Measurements from ENCODE around the gene NOTO.
"Not testable (repeated sequence)": the region's sequence is repeated elsewhere in the genome, so short reads cannot be mapped to it uniquely, and the experiment has no call there.

The NOTO gene

DNA sequence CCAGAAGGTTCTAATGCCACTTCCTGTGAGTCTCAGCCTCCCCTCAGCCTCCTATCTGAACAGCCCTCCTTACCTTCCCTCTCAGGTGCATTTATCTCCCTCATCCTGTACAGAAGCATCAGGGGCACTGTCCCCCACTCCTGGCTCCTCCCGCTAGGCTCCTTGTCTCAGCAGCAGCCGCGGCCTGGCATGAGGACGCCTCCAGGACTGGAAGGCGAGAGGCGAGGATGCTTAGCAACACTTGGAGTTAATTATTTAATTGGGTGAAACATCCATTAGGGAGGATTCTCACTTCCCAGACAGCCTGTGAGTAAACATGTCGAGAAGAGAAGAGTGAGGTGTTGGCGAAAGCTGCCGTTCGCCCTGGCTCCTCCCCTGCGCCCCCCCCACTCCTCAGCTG is 36.4 kb upstream of the NOTO start:
- WGBS (ENCODE audit: extremely low coverage, insufficient coverage, insufficient read length): no CpG with 5 or more reads among the region's 11 CpGs
- DNase-seq; H3K79me2 ChIP-seq (ENCODE audit: control insufficient read depth, insufficient read depth, low read length, poor library complexity); H3K36me3 ChIP-seq (ENCODE audit: control insufficient read depth in 1 of 2, insufficient read depth in 2 of 2, low read length in 2 of 2); H4K8ac ChIP-seq (ENCODE audit: low read depth, low read length); H2BK120ac ChIP-seq (ENCODE audit: insufficient read depth, low read length, poor library complexity); H3K14ac ChIP-seq (ENCODE audit: low read length); H3K4me2 ChIP-seq (ENCODE audit: low read length); H3K79me1 ChIP-seq (ENCODE audit: low read length); H3K18ac ChIP-seq (ENCODE audit: low read length); H3K4me1 ChIP-seq (ENCODE audit: control insufficient read depth in 1 of 2, insufficient read depth in 2 of 2, low read length in 2 of 2); H2BK5ac ChIP-seq (ENCODE audit: low read depth, low read length, poor library complexity); H4K12ac ChIP-seq (ENCODE audit: low read depth, low read length); H2AK5ac ChIP-seq (ENCODE audit: low read length); H3K27me3 ChIP-seq (ENCODE audit: insufficient read depth, low read length); H3K4ac ChIP-seq (ENCODE audit: low read depth, low read length); H3K4me3 ChIP-seq (ENCODE audit: low read depth, low read length); H3K9me3 ChIP-seq (ENCODE audit: insufficient read depth, low read depth, low read length); H2AFZ ChIP-seq (ENCODE audit: insufficient read depth, low read length, poor library complexity); H2BK12ac ChIP-seq (ENCODE audit: low read length); H4K91ac ChIP-seq (ENCODE audit: low read depth, low read length); H3K9ac ChIP-seq (ENCODE audit: low read length); H3K23ac ChIP-seq (ENCODE audit: low read length); H3K27ac ChIP-seq (ENCODE audit: low read depth, low read length): not testable (repeated sequence)

- no CpG with 5 or more reads among the region's 8 CpGs for WGBS (ENCODE audit: extremely low coverage, insufficient coverage, insufficient read length)
- H2AFZ ChIP-seq (ENCODE audit: insufficient read depth, low read length, poor library complexity); H4K91ac ChIP-seq (ENCODE audit: low read depth, low read length); H3K4ac ChIP-seq (ENCODE audit: low read depth, low read length); H4K12ac ChIP-seq (ENCODE audit: low read depth, low read length); H2BK120ac ChIP-seq (ENCODE audit: insufficient read depth, low read length, poor library complexity); H3K4me3 ChIP-seq (ENCODE audit: low read depth, low read length); DNase-seq; H3K79me2 ChIP-seq (ENCODE audit: control insufficient read depth, insufficient read depth, low read length, poor library complexity); H3K14ac ChIP-seq (ENCODE audit: low read length); H2BK12ac ChIP-seq (ENCODE audit: low read length); H3K18ac ChIP-seq (ENCODE audit: low read length); H3K27ac ChIP-seq (ENCODE audit: low read depth, low read length); H3K4me2 ChIP-seq (ENCODE audit: low read length); H2AK5ac ChIP-seq (ENCODE audit: low read length); H3K9me3 ChIP-seq (ENCODE audit: insufficient read depth, low read depth, low read length); H3K23ac ChIP-seq (ENCODE audit: low read length); H4K8ac ChIP-seq (ENCODE audit: low read depth, low read length); H3K27me3 ChIP-seq (ENCODE audit: insufficient read depth, low read length); H2BK5ac ChIP-seq (ENCODE audit: low read depth, low read length, poor library complexity); H3K79me1 ChIP-seq (ENCODE audit: low read length); H3K36me3 ChIP-seq (ENCODE audit: control insufficient read depth in 1 of 2, insufficient read depth in 2 of 2, low read length in 2 of 2); H3K4me1 ChIP-seq (ENCODE audit: control insufficient read depth in 1 of 2, insufficient read depth in 2 of 2, low read length in 2 of 2); H3K9ac ChIP-seq (ENCODE audit: low read length): not testable (repeated sequence)
Measured at GRCh38 chr2:73166813-73167212, 35.6 kb upstream of the NOTO start.

DNA sequence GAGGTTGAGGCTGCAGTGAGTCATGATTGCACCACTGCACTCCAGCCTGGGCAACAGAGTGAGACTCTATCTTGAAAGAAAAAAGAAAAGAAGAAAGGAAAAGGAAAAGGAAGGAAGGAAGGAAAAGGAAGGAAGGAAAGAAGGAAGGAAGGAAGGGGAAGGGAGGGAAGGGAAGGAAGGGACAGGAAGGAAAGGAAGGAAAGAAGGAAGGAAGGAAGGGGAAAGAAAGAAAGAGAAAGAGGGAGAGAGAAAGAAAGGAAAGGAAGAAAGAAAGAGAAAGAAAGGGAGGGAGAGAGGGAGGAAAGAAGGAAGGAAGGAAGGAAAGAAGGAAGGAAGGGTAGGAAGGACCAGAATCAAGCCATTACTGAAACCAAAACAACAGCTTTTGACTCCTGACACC is 34.0 kb upstream of the NOTO start:
- H2AK5ac ChIP-seq (ENCODE audit: low read length); H3K4ac ChIP-seq (ENCODE audit: low read depth, low read length); H2AFZ ChIP-seq (ENCODE audit: insufficient read depth, low read length, poor library complexity); H3K18ac ChIP-seq (ENCODE audit: low read length); H3K14ac ChIP-seq (ENCODE audit: low read length); H3K4me3 ChIP-seq (ENCODE audit: low read depth, low read length); H2BK5ac ChIP-seq (ENCODE audit: low read depth, low read length, poor library complexity); H3K36me3 ChIP-seq (ENCODE audit: control insufficient read depth in 1 of 2, insufficient read depth in 2 of 2, low read length in 2 of 2); H3K27ac ChIP-seq (ENCODE audit: low read depth, low read length); DNase-seq; H3K79me1 ChIP-seq (ENCODE audit: low read length); H3K4me1 ChIP-seq (ENCODE audit: control insufficient read depth in 1 of 2, insufficient read depth in 2 of 2, low read length in 2 of 2); H3K27me3 ChIP-seq (ENCODE audit: insufficient read depth, low read length); H2BK12ac ChIP-seq (ENCODE audit: low read length); H3K9ac ChIP-seq (ENCODE audit: low read length); H3K23ac ChIP-seq (ENCODE audit: low read length); H3K9me3 ChIP-seq (ENCODE audit: insufficient read depth, low read depth, low read length); H4K91ac ChIP-seq (ENCODE audit: low read depth, low read length); H2BK120ac ChIP-seq (ENCODE audit: insufficient read depth, low read length, poor library complexity); H3K4me2 ChIP-seq (ENCODE audit: low read length); H3K79me2 ChIP-seq (ENCODE audit: control insufficient read depth, insufficient read depth, low read length, poor library complexity); H4K12ac ChIP-seq (ENCODE audit: low read depth, low read length); H4K8ac ChIP-seq (ENCODE audit: low read depth, low read length): not testable (repeated sequence)

GRCh38 chr2:73170341-73170740 is 32.0 kb upstream of the NOTO start:
- H3K79me2 ChIP-seq (ENCODE audit: control insufficient read depth, insufficient read depth, low read length, poor library complexity); H3K79me1 ChIP-seq (ENCODE audit: low read length); H3K36me3 ChIP-seq (ENCODE audit: control insufficient read depth in 1 of 2, insufficient read depth in 2 of 2, low read length in 2 of 2); H3K18ac ChIP-seq (ENCODE audit: low read length); H3K9me3 ChIP-seq (ENCODE audit: insufficient read depth, low read depth, low read length); H4K91ac ChIP-seq (ENCODE audit: low read depth, low read length); H3K14ac ChIP-seq (ENCODE audit: low read length); H2BK5ac ChIP-seq (ENCODE audit: low read depth, low read length, poor library complexity); H3K27ac ChIP-seq (ENCODE audit: low read depth, low read length); H2BK12ac ChIP-seq (ENCODE audit: low read length); H3K23ac ChIP-seq (ENCODE audit: low read length); DNase-seq; H3K4me2 ChIP-seq (ENCODE audit: low read length); H2AFZ ChIP-seq (ENCODE audit: insufficient read depth, low read length, poor library complexity); H3K9ac ChIP-seq (ENCODE audit: low read length); H3K4ac ChIP-seq (ENCODE audit: low read depth, low read length); H4K8ac ChIP-seq (ENCODE audit: low read depth, low read length); H4K12ac ChIP-seq (ENCODE audit: low read depth, low read length); H3K4me3 ChIP-seq (ENCODE audit: low read depth, low read length); H2BK120ac ChIP-seq (ENCODE audit: insufficient read depth, low read length, poor library complexity); H2AK5ac ChIP-seq (ENCODE audit: low read length); H3K27me3 ChIP-seq (ENCODE audit: insufficient read depth, low read length): not testable (repeated sequence)
- peaks cover 4 to 15% of the 10 kb centered on the region in 2 experiments for H3K4me1 ChIP-seq (ENCODE audit: control insufficient read depth in 1 of 2, insufficient read depth in 2 of 2, low read length in 2 of 2)
- WGBS (ENCODE audit: extremely low coverage, insufficient coverage, insufficient read length): no CpG with 5 or more reads among the region's 7 CpGs

All from trophoblast cell (in vitro differentiated cells and primary cell).